ENCODE data around the gene C1orf53. TPM values are rescaled to one million over a fixed set of nuclear protein-coding genes. Genes with fewer than 3 reads are reported as not detected.

C1orf53 gene
- total and polyA plus RNA-seq, 2 of the 4 experiments (the other 2 are of a cell fraction): 4.8 to 7.0 TPM

DNA sequence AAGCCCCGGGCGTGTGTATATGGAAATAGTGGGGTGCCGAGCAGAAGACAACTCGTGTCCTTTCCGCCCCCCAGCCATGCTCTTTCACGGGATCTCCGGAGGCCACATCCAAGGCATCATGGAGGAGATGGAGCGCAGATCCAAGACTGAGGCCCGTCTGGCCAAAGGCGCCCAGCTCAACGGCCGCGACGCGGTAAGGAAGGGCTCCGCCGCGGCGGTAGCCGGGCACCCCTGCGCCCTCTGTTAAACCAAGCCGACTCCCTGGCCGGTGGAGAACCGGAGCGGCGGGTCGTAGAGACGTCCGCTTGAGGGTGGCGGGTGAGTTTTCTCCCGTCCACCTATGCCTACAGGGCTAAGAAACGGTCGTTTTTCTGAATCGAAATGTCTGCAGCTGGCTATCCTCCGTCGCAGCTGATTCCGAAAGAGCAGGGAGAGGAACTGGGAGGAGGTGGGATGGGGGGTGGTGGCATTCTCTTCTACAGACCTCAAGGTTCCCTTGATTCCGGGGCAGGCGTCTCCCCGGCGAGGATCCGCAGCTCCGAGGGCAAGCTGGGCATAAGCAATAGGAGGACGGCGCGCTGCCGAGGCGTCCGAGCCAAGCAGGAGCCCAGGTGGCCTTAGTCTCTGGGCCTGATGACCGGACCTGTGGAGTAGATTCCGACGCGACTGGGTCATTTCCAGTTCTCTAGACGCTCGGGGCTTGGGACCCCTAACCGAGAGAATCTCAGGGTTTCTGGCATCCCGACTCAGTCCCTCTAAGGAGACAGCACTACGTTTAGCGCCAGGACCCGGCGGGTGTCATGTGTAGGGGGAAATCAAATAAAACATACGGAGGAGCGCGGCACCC is 15.6 kb downstream of the C1orf53 start:
- Histone ChIP-seq H3K9ac (ENCODE audit: low read depth, low read length) (no peak overlapping the region), H2BK5ac (ENCODE audit: low read depth, low read length, poor library complexity, severe bottlenecking) (no peak overlapping the region), H3K4me3 (ENCODE audit: insufficient read depth, low read depth, low read length) (peak overlapping the region; percentile 18), H2AK5ac (ENCODE audit: low read depth, low read length) (no peak overlapping the region), H3K36me3 (ENCODE audit: control insufficient read depth, insufficient read depth, low read length) (no peaks in the 10 kb centered on the region), H3K9me3 (ENCODE audit: control insufficient read depth, insufficient read depth, low read length) (peaks cover 3% of the 10 kb centered on the region; the same call in 1 of the 2 replicates), H3K56ac (ENCODE audit: extremely low read depth, insufficient read depth, low read length) (no peak overlapping the region), H3K79me1 (ENCODE audit: low read depth in 1 of 2, low read length in 2 of 2) (no peaks in the 10 kb centered on the region), H3K27ac (ENCODE audit: insufficient read depth, low read length) (no peak overlapping the region), H4K8ac (ENCODE audit: low read depth in 2 of 2, low read length in 2 of 2) (no peak overlapping the region), H4K5ac (ENCODE audit: low read depth, low read length) (no peak overlapping the region), H3K27me3 (ENCODE audit: control insufficient read depth, insufficient read depth, low read length) (peaks cover 100% of the 10 kb centered on the region), H4K20me1 (ENCODE audit: insufficient read depth, low read length) (peaks cover 5% of the 10 kb centered on the region; the same call in 1 of the 2 replicates), H2BK15ac (ENCODE audit: low read depth, low read length) (no peak overlapping the region), H3K14ac (replicated peaks; ENCODE audit: low read depth, low read length) (no peak overlapping the region), H4K91ac (ENCODE audit: insufficient read depth, low read depth, low read length) (no peak overlapping the region), H3K18ac (ENCODE audit: low read depth, low read length) (no peak overlapping the region), H3K4me2 (ENCODE audit: low read depth, low read length) (peak overlapping the region; percentile 67), H2BK20ac (ENCODE audit: low read depth, low read length) (no peak overlapping the region), H2AK9ac (replicated peaks; ENCODE audit: low read depth, low read length, poor library complexity) (no peak overlapping the region), H3K23ac (ENCODE audit: low read depth, low read length) (peak overlapping the region; percentile 48; the same call in 1 of the 2 replicates), H3K9me1 (ENCODE audit: insufficient read depth, low read length) (no peaks in the 10 kb centered on the region), H2AFZ (replicated peaks; ENCODE audit: low read length, poor library complexity) (peak overlapping the region; percentile 72), H3K4ac (ENCODE audit: low read depth, low read length) (no peak overlapping the region), H2BK120ac (ENCODE audit: low read depth, low read length) (no peak overlapping the region), H3K4me1 (ENCODE audit: control insufficient read depth, insufficient read depth, low read length) (peaks cover 2% of the 10 kb centered on the region; the same call in 1 of the 2 replicates)
- 5% methylated on average over 35 of the region's 64 CpGs; no CpG with 5 or more reads in 1 of the 2 experiments for WGBS, 2 experiments (ENCODE audit: extremely low coverage in 2 of 2, insufficient read length in 1 of 2)
- intact Hi-C loops (cut with micrococcal nuclease): loop anchor here (5.0 to 10.0 kb wide), 6 partner anchors 226 to 767 kb away; partner anchors contain the start of gene NEK7
- BruUV-seq (replicated peaks): no TSS peak
- POLR2A ChIA-PET (ENCODE audit: unreplicated experiment): interaction anchor here (0.6 kb wide), 1 partner anchor 37 kb away, joined by 3 read pairs; no protein-coding TSS in a partner anchor
- dilution Hi-C loops (cut with HindIII; ENCODE audit: low sequenced_read_pairs, unreplicated experiment): no loop called here
- no peak for DNase-seq
- CTCF ChIA-PET: interaction anchor here (1.2 kb wide), 1 partner anchor 299 kb away, joined by 4 read pairs; no protein-coding TSS in a partner anchor
- ATAC-seq (ENCODE audit: low read depth): peak; percentile 41
- TF ChIP-seq FOS (IDR thresholded peaks at IDR 0.05; ENCODE audit: low read depth, low read length) (no peak), MXI1 (IDR thresholded peaks at IDR 0.05; ENCODE audit: borderline replicate concordance, low read depth, low read length) (no peak)
- in situ Hi-C loops (cut with MboI; ENCODE audit: low sequenced_read_pairs): loop anchor here (10.0 to 25.0 kb wide), 2 partner anchors 547 to 769 kb away; no protein-coding TSS in a partner anchor
